ENCODE results near the gene COL5A2. TPM values are rescaled to one million over a fixed set of nuclear protein-coding genes. Genes with fewer than 3 reads are reported as not detected.
A peak's percentile ranks its signal among the peaks of the same experiment; 100 is the strongest.

COL5A2 gene
- total RNA-seq, 1 donor = 0.54 TPM

DNA sequence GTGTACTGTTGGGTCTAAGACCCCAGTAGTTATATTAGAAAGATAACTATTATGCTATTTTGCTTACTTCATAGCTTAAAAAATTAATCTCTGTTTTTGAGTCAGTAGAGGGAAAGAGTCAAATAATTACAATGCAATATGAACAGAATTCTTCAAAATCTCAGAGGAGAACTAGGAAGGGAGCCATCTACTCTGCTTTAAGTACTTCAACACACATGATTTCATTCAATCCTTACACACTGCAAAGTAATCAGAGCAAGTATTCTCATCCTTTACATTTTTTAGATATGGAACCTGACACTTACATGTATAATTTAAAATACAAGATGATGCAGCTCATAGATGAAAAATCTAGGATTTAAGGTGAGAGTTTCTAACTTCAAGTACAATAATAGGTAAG is 27.7 kb downstream of the COL5A2 start:
- DNase-seq (ENCODE audit: low read depth in 2 of 3, low spot score in 2 of 3) = no peak

- no peak for DNase-seq (ENCODE audit: low read depth in 2 of 3, low spot score in 2 of 3)
Observed at GRCh38 chr2:189150033-189150432, 29.5 kb downstream of the COL5A2 start.

DNA sequence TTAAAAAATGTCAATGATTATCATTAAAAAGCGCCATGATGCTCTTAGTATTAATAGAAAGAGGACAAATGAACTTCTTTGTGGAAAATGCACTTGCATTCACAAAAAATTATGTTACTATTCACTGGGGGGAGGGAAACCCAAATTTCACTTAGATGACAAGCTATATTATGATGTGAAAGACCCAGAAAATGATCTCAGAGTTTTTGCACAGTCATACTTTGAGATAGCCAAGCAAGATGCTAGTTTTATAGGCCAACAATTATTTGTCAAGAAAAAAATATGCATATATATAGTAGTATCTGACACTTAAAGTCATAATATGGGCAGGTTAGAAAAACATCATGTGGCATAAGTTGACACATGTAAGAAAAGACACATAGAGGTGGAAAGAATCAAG is 31.6 kb downstream of the COL5A2 start:
- no peak for DNase-seq (ENCODE audit: low read depth in 2 of 3, low spot score in 2 of 3)

DNA sequence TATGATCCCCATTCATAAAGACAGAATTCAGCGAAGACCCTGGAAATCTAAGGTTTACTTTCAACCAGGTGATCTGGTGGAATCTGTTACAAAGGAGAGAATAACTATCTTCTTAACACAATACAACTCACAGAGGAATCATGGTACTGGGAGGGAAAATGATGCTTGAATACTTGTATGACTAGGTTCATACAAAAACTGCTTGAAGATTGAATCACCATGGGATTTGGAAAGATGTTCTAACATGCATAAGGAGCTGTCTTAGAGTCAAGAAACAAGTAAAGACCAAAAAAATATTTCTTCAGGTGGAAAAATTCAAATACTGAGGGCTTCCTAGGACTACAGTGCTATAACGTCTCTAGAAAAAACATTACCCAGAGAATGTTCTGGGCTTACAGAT is 32.2 kb downstream of the COL5A2 start:
- DNase-seq (ENCODE audit: low read depth in 2 of 3, low spot score in 2 of 3) = no peak

GRCh38 chr2:189146553-189146952 is 33.0 kb downstream of the COL5A2 start:
- no peak for DNase-seq (ENCODE audit: low read depth in 2 of 3, low spot score in 2 of 3)

DNA sequence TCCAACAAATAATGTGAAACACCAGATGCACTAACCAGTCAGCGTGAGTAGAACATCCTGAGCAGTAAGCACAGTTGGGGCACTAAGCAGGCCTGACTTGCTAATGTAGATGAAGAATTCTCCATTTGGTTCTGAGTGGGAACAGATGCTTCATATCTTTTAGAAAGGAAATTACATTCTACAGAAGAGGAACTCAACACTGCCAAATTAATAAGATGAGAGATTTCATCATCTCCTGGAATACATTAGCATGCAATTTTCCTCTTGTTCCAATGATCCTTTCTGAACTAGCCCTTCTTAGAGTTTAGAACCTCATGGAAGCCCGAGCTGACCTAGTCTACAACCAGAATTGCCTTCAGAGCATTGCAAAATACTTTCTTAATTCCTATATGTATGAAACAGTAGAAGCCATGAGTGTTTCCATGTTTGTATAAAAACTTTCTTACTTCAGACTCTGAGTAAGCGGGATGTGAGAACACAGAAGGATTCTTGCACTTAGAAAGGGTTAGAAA is 34.8 kb downstream of the COL5A2 start:
- DNase-seq (ENCODE audit: low read depth in 2 of 3, low spot score in 2 of 3) = no peak

- no peak for DNase-seq (ENCODE audit: low read depth in 2 of 3, low spot score in 2 of 3)
Observed at GRCh38 chr2:189143925-189144324, 35.6 kb downstream of the COL5A2 start.

- DNase-seq (ENCODE audit: low read depth in 2 of 3, low spot score in 2 of 3) = peak; percentile 26 to 60 (median 41)
Observed at GRCh38 chr2:189142893-189143759, 36.4 kb downstream of the COL5A2 start.

GRCh38 chr2:189138800-189139199 is 40.8 kb downstream of the COL5A2 start:
- DNase-seq (ENCODE audit: low read depth in 2 of 3, low spot score in 2 of 3) = no peak

GRCh38 chr2:189137519-189137918 is 42.0 kb downstream of the COL5A2 start:
- DNase-seq (ENCODE audit: low read depth in 2 of 3, low spot score in 2 of 3) = no peak

- no peak for DNase-seq (ENCODE audit: low read depth in 2 of 3, low spot score in 2 of 3)
Observed at GRCh38 chr2:189134485-189134884, 45.1 kb downstream of the COL5A2 start.

- no peak for DNase-seq (ENCODE audit: low read depth in 2 of 3, low spot score in 2 of 3)
Observed at GRCh38 chr2:189131991-189132390, 47.6 kb downstream of the COL5A2 start.

DNA sequence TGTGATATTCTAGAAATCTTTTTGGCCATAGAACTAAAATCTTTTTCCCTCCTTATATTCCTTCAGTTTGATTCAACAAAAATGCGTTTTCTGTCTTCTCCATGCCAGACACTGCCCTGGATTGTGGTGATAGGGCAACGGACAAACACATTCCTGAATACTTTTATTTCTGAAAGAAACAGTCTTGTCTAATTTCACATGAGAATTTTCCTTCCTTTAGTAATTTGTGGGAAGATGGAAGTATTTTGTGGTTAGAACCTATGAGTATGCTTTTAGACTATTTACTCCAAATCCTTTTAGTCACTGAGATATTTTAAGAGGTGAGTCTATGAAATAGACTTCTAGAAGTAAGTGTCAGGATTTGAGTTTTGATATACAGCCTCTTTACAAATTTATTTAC is 49.6 kb downstream of the COL5A2 start:
- DNase-seq (ENCODE audit: low read depth in 2 of 3, low spot score in 2 of 3) = no peak

- DNase-seq (ENCODE audit: low read depth in 2 of 3, low spot score in 2 of 3) = no peak
Observed at GRCh38 chr2:189128970-189129369, 50.6 kb downstream of the COL5A2 start.

- no peak for DNase-seq (ENCODE audit: low read depth in 2 of 3, low spot score in 2 of 3)
Observed at GRCh38 chr2:189127756-189128155, 51.8 kb downstream of the COL5A2 start.

GRCh38 chr2:189125195-189125594 is 54.4 kb downstream of the COL5A2 start:
- no peak for DNase-seq (ENCODE audit: low read depth in 2 of 3, low spot score in 2 of 3)

DNA sequence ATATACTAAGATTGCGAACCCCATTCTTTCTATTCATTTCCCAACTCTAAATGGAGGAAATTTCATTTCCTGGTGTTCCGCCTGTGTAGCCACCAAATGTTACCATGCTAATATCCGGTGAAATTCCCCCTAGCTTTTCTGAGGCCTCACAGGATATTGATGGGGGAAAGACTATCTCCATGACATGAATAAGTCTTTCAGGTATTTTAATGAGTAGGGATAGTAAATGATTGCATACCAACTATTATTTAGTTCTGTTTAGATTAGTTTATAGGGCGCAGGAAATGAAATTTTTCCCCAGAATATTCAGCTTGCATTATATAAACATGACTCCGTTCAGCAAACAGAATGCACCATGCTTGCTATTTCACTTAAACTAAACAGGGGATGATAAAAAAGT is 55.4 kb downstream of the COL5A2 start:
- no peak for DNase-seq (ENCODE audit: low read depth in 2 of 3, low spot score in 2 of 3)

DNA sequence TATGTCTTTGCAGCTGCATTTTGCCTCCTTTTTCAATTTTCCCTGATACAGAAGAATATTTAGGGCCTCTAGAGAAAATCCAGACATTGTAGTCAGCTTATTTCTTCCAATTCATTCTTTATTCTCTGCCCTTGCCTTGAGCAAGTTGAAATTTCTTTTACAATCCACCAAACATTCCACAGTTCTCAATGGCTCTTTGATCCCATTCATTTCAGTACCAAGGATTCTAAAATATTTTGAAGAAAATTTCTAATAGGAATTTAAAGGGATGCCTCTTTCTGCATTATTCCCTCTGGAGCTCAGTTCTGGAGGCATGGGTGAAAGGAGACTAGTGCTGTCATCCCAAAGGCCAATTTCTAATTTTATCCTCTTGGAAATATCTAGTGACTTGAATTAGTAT is 61.2 kb downstream of the COL5A2 start:
- DNase-seq (ENCODE audit: low read depth in 2 of 3, low spot score in 2 of 3) = no peak

- no peak for DNase-seq (ENCODE audit: low read depth in 2 of 3, low spot score in 2 of 3)
Observed at GRCh38 chr2:189116979-189117378, 62.6 kb downstream of the COL5A2 start.

DNA sequence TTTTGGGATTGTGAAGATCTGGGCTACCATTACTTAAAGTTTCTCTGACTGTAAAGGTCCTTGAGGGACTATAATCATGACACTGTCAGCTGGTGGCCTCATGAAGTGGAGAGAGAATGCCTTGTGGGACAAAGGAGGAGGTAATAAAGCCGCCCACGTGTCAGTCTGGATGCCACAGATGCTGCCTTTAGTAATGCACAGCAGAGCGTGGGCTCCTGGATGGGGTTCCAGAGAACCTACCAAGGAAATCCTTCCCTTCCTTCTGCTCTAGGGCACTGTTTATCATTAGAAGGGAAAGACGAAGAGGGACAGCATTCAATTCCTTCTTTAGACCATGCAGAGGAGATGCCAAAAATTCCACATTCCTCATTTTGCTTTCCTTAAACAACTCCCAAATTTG is 63.5 kb downstream of the COL5A2 start:
- DNase-seq (ENCODE audit: low read depth in 2 of 3, low spot score in 2 of 3) = no peak

DNA sequence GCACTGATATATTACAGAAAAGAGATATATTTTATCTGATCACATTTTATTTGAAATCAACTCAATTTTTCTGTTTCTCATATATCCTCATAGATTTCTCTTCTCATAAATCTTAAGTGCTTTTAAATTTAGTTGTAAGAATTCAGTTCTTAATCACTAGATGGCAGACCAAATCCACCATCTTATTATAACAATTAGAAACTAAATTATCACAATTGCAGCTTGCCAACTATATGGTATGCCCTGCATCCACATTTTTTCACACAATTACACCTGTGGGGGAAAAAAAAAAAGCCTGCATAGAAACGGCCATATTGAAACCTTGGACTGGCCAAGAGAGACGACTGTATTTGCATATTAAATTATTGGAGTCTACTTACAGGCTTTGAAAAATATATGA is 64.4 kb downstream of the COL5A2 start:
- DNase-seq (ENCODE audit: low read depth in 2 of 3, low spot score in 2 of 3) = peak in 1 of 3 donors; percentile 15

DNA sequence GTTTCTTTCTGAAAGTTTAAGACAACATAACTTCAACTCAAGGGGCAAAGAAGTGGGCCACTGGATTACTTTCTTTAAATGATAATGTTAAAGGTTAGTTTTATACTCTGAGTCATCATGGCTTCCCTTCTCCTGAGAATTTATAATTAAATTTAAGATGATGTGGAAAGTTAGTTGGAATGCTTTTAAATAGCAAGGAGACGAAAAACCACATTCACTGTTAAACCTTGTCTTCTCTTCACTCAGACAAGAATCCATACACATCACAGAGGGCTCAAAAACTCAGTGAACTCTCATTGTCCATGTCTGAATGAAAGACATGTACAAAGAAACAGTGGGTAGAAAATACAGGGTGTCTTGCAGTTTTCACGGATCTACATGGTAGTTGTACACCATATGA is 65.6 kb downstream of the COL5A2 start:
- DNase-seq (ENCODE audit: low read depth in 2 of 3, low spot score in 2 of 3) = no peak

All from hematopoietic multipotent progenitor cell (in vitro differentiated cells).